Neuronal stem cell (in vitro differentiated cells): ENCODE measurements around the gene ZC2HC1C.
A peak's percentile ranks its signal among the peaks of the same experiment; 100 is the strongest.

Source experiments
- DNase-seq: peaks from one replicate; pipeline ENCODE4 v3.0.0-alpha.2; 2013; ENCODE audit warnings: low spot score
- H2AFZ ChIP-seq: one replicate; pipeline ENCODE4 v1.6.1; 2013; ENCODE audit warnings: mild to moderate bottlenecking, low read length, inconsistent platforms
- H2AK5ac ChIP-seq: 2 replicates; pipeline ENCODE4 v1.6.1; 2013; ENCODE audit warnings: low read depth, mild to moderate bottlenecking, inconsistent platforms, low read length, moderate library complexity, mixed read lengths
- H2BK120ac ChIP-seq: 2 replicates; pipeline ENCODE4 v1.6.1; 2013; ENCODE audit warnings: low read depth, mild to moderate bottlenecking, inconsistent platforms, low read length, moderate library complexity, mixed read lengths
- H2BK12ac ChIP-seq: one replicate; pipeline ENCODE4 v1.6.1; 2013; ENCODE audit warnings: low read length, inconsistent platforms
- H2BK15ac ChIP-seq: 2 replicates; pipeline ENCODE4 v1.6.1; 2013; ENCODE audit warnings: mild to moderate bottlenecking, low read length, inconsistent platforms, mixed read lengths
- H2BK5ac ChIP-seq: one replicate; pipeline ENCODE4 v1.6.1; 2013; ENCODE audit warnings: inconsistent platforms, mild to moderate bottlenecking, low read length, moderate library complexity
- H3K14ac ChIP-seq: one replicate; pipeline ENCODE4 v1.6.1; 2013; ENCODE audit warnings: low read length, inconsistent platforms
- H3K18ac ChIP-seq: 2 replicates; pipeline ENCODE4 v1.6.1; 2013; ENCODE audit warnings: low read length, inconsistent platforms
- H3K23ac ChIP-seq: 2 replicates; pipeline ENCODE4 v1.6.1; 2013; ENCODE audit warnings: low read depth, mild to moderate bottlenecking, mixed read lengths, low read length, inconsistent platforms; ENCODE audit not compliant: poor library complexity
- H3K27ac ChIP-seq: replicated peaks from 3 replicates; pipeline ENCODE4 v1.5.1; 2013; ENCODE audit warnings: low read length, inconsistent platforms
- H3K27me3 ChIP-seq, 3 experiments: 2 replicates each; pipeline ENCODE4 v1.6.1; 2013; ENCODE audit warnings: low read length in 3 of 3, mild to moderate bottlenecking in 2 of 3, inconsistent platforms in 1 of 3, low read depth in 1 of 3, mixed read lengths in 1 of 3, moderate library complexity in 1 of 3; ENCODE audit not compliant: control insufficient read depth in 3 of 3, insufficient read depth in 3 of 3
- H3K36me3 ChIP-seq, 2 donors: replicated peaks in 1 of 2; 2 replicates each; pipeline ENCODE4 v1.6.1; 2013; ENCODE audit warnings: low read length in 2 of 2; ENCODE audit not compliant: control insufficient read depth in 2 of 2, insufficient read depth in 2 of 2
- H3K4ac ChIP-seq: 2 replicates; pipeline ENCODE4 v1.6.1; 2013; ENCODE audit warnings: inconsistent platforms, mild to moderate bottlenecking, low read length, moderate library complexity
- H3K4me1 ChIP-seq, 2 donors: 1 replicate in 1 of 2; 2 replicates in 1 of 2; pipeline ENCODE4 v1.6.1; 2013; ENCODE audit warnings: low read length in 2 of 2, low read depth in 1 of 2; ENCODE audit not compliant: control insufficient read depth in 2 of 2, insufficient read depth in 1 of 2
- H3K4me2 ChIP-seq: one replicate; pipeline ENCODE4 v1.6.1; 2013; ENCODE audit warnings: mild to moderate bottlenecking, low read length, inconsistent platforms; ENCODE audit not compliant: insufficient read depth, poor library complexity, severe bottlenecking
- H3K4me3 ChIP-seq, 2 donors: 2 replicates each; pipeline ENCODE4 v1.5.1; 2013; ENCODE audit warnings: low read length in 2 of 2, mild to moderate bottlenecking in 2 of 2, inconsistent platforms in 1 of 2, moderate library complexity in 1 of 2
- H3K79me1 ChIP-seq: one replicate; pipeline ENCODE4 v1.6.1; 2013; ENCODE audit warnings: low read depth, mild to moderate bottlenecking, inconsistent platforms, low read length, moderate library complexity
- H3K9ac ChIP-seq: one replicate; pipeline ENCODE4 v1.6.1; 2013; ENCODE audit warnings: mild to moderate bottlenecking, low read depth, low read length, inconsistent platforms; ENCODE audit not compliant: poor library complexity
- H3K9me3 ChIP-seq, 2 donors: replicated peaks in 1 of 2; 2 replicates each; pipeline versions ENCODE3 to v1.6.1; 2013; ENCODE audit warnings: low read length in 2 of 2, mild to moderate bottlenecking in 2 of 2, inconsistent platforms in 1 of 2, low read depth in 1 of 2, mixed read lengths in 1 of 2, moderate library complexity in 1 of 2; ENCODE audit not compliant: control insufficient read depth in 2 of 2, insufficient read depth in 1 of 2
- H4K8ac ChIP-seq: one replicate; pipeline ENCODE4 v1.6.1; 2013; ENCODE audit warnings: low read depth, mild to moderate bottlenecking, inconsistent platforms, low read length, moderate library complexity
- H4K91ac ChIP-seq: one replicate; pipeline ENCODE4 v1.6.1; 2013; ENCODE audit warnings: low read length, low read depth, mild to moderate bottlenecking, inconsistent platforms; ENCODE audit not compliant: poor library complexity
- WGBS, 2 donors: extraction: QIAGEN DNeasy Blood & Tissue Kit; methylation state at CpG; one replicate each; pipeline ENCODE4 v1.1.7; 2013; ENCODE audit warnings: missing lambda C conversion rate in 2 of 2, mixed read lengths in 1 of 2; ENCODE audit not compliant: insufficient read length in 2 of 2, insufficient replicate concordance in 1 of 2; ENCODE audit errors: extremely low coverage in 2 of 2; 5-methylcytosine and 5-hydroxymethylcytosine counted together

The ZC2HC1C gene

DNA sequence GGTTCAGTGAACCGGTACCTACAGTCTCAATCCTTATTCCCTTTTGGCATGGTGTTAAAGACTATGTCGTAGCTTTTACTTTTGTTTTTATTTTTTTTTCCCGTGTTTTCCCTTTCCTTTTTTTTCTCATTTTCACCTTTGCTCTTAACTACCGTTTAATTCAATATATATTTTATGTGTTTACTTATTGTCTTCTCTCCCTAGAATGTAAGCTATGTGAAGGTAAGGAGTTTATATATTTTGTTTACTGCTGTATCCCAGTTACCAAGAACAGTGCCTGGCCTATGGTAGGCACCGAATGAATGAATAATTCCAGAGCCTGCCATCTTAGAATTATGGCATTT lies 17.9 kb upstream of the ZC2HC1C start:
- H3K9me3 ChIP-seq = peaks cover 0 to 8% of the 10 kb centered on the region in 2 donors
- H3K4me3 ChIP-seq = peak overlapping the region in 1 of 2 donors; percentile 45
- no peak overlapping the region for H2BK120ac ChIP-seq
- no peaks in the 10 kb centered on the region for H3K79me1 ChIP-seq
- H3K36me3 ChIP-seq = peaks cover 0 to 39% of the 10 kb centered on the region in 2 donors
- H2AK5ac ChIP-seq = no peak overlapping the region
- no peaks in the 10 kb centered on the region for H3K27me3 ChIP-seq
- DNase-seq = no peak
- H3K4me2 ChIP-seq = no peak overlapping the region
- H4K8ac ChIP-seq = no peak overlapping the region
- no peak overlapping the region for H2BK12ac ChIP-seq
- no peak overlapping the region for H3K4ac ChIP-seq
- no peak overlapping the region for H3K27ac ChIP-seq
- H2BK15ac ChIP-seq = no peak overlapping the region
- H3K23ac ChIP-seq = peak overlapping the region; percentile 80
- no CpG with 5 or more reads among the region's 5 CpGs for WGBS, 2 donors
- no peak overlapping the region for H2BK5ac ChIP-seq
- no peak overlapping the region for H4K91ac ChIP-seq
- no peak overlapping the region for H3K18ac ChIP-seq
- H2AFZ ChIP-seq = no peak overlapping the region
- no peaks in the 10 kb centered on the region for H3K4me1 ChIP-seq
- no peak overlapping the region for H3K14ac ChIP-seq
- no peak overlapping the region for H3K9ac ChIP-seq

- no peak overlapping the region for H2AFZ ChIP-seq
- no CpG with 5 or more reads among the region's 5 CpGs for WGBS, 2 donors
- no peaks in the 10 kb centered on the region for H3K27me3 ChIP-seq
- H3K9ac ChIP-seq = no peak overlapping the region
- no peak overlapping the region for H3K14ac ChIP-seq
- H3K9me3 ChIP-seq = peaks cover 0 to 18% of the 10 kb centered on the region in 2 donors
- no peak overlapping the region for H2BK15ac ChIP-seq
- H2BK12ac ChIP-seq = no peak overlapping the region
- H2AK5ac ChIP-seq = no peak overlapping the region
- H4K8ac ChIP-seq = no peak overlapping the region
- no peaks in the 10 kb centered on the region for H3K79me1 ChIP-seq
- no peak overlapping the region for H2BK120ac ChIP-seq
- H4K91ac ChIP-seq = no peak overlapping the region
- no peak overlapping the region for H3K18ac ChIP-seq
- H2BK5ac ChIP-seq = no peak overlapping the region
- H3K4me1 ChIP-seq = no peaks in the 10 kb centered on the region
- H3K4me2 ChIP-seq = no peak overlapping the region
- H3K27ac ChIP-seq = no peak overlapping the region
- no peak overlapping the region for H3K23ac ChIP-seq
- DNase-seq = no peak
- peaks cover 0 to 46% of the 10 kb centered on the region in 2 donors for H3K36me3 ChIP-seq
- H3K4me3 ChIP-seq = no peak overlapping the region
- no peak overlapping the region for H3K4ac ChIP-seq
Observed at GRCh38 chr14:75053396-75054291, 15.8 kb upstream of the ZC2HC1C start.

DNA sequence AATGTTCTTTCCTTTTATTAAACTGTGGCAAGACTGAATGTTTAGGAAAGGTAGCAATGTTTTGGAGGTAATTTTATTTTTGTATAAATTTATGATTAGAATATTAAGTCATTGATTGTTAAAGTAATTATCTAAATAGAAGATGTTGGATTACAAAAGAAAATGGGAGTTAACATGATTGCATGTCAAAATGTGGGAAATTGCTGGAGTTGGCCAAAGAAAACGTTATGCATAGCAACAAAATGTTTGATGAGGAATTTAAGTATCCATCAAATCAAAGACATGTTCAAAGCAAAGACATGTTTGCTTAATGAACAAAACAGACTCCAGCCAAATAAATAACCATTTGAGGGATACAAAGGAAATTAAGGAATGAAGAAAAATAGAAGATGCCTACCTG lies 15.0 kb upstream of the ZC2HC1C start:
- WGBS, 2 donors = no CpG with 5 or more reads among the region's 1 CpG
- Histone ChIP-seq H3K27me3 (no peaks in the 10 kb centered on the region), H3K79me1 (no peaks in the 10 kb centered on the region), H2AK5ac (no peak overlapping the region), H3K9me3 (peaks cover 0 to 22% of the 10 kb centered on the region in 2 donors), H3K14ac (no peak overlapping the region), H3K36me3 (peaks cover 0 to 52% of the 10 kb centered on the region in 2 donors), H2AFZ (no peak overlapping the region), H3K4me3 (no peak overlapping the region), H2BK12ac (no peak overlapping the region), H4K8ac (no peak overlapping the region), H3K4ac (no peak overlapping the region), H3K23ac (no peak overlapping the region), H2BK5ac (no peak overlapping the region), H3K4me1 (no peaks in the 10 kb centered on the region), H2BK15ac (no peak overlapping the region), H3K9ac (no peak overlapping the region), H3K4me2 (no peak overlapping the region), H4K91ac (no peak overlapping the region), H3K18ac (no peak overlapping the region), H2BK120ac (no peak overlapping the region), H3K27ac (no peak overlapping the region)
- no peak for DNase-seq

- Histone ChIP-seq H3K4me1 (peaks cover 5 to 9% of the 10 kb centered on the region in 2 donors), H2BK12ac (no peak overlapping the region), H4K91ac (no peak overlapping the region), H3K9ac (no peak overlapping the region), H3K27ac (no peak overlapping the region), H3K4me3 (no peak overlapping the region), H3K14ac (no peak overlapping the region), H3K36me3 (peaks cover 0 to 51% of the 10 kb centered on the region in 2 donors), H2AFZ (no peak overlapping the region), H2AK5ac (no peak overlapping the region), H3K4ac (no peak overlapping the region), H3K18ac (no peak overlapping the region), H3K79me1 (peaks cover 6% of the 10 kb centered on the region), H3K23ac (no peak overlapping the region), H2BK5ac (no peak overlapping the region), H2BK15ac (no peak overlapping the region), H3K4me2 (no peak overlapping the region), H3K9me3 (peaks cover 0 to 39% of the 10 kb centered on the region in 2 donors), H4K8ac (no peak overlapping the region), H2BK120ac (no peak overlapping the region), H3K27me3 (no peaks in the 10 kb centered on the region)
- WGBS, 2 donors = no CpG with 5 or more reads among the region's 2 CpGs
- no peak for DNase-seq
Observed at GRCh38 chr14:75059642-75060041, 9.8 kb upstream of the ZC2HC1C start.
